GM18868 (cell line): ENCODE data around the gene STX1B.

Experiments used
- ATAC-seq: cut with Tn5 transposase; IDR thresholded peaks from one replicate; pipeline ENCODE4 v1.9.1; 2021; ENCODE audit warnings: mild to moderate bottlenecking, moderate library complexity; ENCODE audit not compliant: unreplicated experiment

Gene STX1B

DNA sequence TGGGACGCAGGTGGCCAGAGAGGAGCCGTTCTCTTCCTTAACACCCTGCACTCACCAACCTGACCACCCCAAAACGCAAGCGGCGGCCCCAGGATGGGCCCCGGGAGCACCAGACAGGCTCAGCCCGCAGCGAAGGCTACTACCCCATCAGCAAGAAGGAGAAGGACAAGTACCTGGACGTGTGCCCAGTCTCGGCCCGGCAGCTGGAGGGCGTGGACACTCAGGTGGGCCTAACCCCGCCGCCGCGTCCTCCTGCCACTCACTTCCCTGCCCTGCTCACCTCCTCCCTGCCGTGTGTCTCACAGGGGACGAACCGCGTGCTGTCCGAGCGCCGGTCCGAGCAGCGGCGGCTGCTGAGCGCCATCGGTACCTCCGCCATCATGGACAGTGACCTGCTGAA, 30.0 kb downstream of the STX1B start:
- ATAC-seq: no peak

DNA sequence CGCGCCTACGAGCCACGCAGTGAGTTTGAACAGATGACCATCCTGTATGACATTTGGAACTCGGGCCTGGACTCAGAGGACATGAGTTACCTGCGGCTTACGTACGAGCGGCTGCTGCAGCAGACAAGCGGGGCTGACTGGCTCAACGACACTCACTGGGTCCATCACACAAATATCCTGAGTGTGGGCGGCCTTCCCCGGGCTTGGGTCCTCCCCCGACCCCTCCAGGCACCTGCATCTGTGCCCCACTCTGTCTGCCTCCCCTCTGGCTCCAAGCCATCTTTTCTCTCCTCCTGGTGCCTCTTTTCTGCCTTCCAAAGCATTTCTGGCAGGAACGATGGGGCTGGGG, 30.4 kb downstream of the STX1B start:
- ATAC-seq: no peak

DNA sequence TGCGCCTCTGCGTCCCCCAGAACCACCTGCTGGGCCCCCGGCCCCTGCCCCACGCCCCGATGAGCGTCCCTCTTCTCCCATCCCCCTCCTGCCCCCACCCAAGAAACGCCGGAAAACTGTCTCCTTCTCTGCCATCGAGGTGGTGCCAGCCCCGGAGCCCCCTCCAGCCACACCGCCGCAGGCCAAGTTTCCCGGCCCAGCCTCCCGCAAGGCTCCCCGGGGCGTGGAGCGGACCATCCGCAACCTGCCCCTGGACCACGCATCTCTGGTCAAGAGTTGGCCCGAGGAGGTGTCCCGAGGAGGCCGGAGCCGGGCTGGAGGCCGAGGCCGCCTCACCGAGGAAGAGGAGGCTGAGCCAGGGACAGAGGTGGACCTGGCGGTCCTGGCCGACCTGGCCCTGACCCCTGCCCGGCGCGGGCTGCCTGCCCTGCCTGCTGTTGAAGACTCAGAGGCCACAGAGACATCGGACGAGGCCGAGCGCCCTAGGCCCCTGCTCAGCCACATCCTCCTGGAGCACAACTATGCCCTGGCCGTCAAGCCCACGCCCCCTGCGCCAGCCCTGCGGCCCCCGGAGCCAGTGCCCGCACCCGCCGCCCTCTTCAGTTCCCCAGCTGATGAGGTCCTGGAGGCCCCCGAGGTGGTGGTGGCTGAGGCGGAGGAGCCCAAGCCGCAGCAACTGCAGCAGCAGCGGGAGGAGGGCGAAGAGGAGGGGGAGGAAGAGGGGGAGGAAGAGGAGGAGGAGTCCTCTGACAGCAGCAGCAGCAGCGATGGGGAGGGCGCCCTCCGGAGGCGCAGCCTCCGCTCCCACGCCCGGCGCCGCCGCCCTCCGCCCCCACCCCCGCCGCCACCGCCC, 31.0 kb downstream of the STX1B start:
- no peak for ATAC-seq

DNA sequence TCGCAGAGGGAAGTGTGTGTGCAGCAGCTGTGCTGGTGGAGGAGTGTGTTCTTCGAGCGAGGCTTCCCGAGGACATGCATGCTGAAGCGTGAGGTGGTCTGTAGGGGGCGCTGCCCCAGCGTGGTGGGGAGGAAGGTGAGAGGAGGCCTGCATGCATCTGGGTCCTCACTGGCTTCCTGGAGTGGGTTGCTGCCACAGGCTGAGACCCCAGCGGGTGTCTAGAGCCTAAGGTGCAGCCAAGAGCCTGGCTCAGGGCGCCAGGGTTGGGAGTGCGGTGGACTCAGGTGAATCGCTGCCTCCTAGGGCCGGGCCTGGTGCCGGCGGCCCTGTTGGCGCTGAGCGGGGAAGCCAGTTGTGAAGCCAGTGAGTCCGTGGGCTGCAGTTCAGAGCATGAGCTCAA, 32.9 kb downstream of the STX1B start:
- no peak for ATAC-seq

DNA sequence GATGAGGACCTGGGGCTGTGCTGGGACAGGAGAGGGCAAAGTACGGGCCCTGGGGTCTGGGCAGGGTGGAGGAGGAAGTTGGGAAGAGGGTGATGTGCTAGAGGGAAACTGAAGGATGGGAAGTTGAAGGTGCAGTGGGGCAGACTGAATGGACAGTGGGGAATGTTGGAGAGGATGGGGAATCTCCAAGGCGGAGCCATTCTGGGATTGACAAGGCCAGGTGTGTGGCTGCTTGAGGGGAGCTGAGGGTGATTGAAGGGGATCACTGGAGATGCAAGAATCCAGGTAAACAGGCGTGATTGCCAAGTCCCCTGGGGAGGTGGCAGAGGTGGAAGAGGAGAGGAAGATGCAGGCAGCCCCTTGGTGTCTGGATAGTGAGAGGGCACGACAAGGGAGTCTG, 34.0 kb downstream of the STX1B start:
- no peak for ATAC-seq

DNA sequence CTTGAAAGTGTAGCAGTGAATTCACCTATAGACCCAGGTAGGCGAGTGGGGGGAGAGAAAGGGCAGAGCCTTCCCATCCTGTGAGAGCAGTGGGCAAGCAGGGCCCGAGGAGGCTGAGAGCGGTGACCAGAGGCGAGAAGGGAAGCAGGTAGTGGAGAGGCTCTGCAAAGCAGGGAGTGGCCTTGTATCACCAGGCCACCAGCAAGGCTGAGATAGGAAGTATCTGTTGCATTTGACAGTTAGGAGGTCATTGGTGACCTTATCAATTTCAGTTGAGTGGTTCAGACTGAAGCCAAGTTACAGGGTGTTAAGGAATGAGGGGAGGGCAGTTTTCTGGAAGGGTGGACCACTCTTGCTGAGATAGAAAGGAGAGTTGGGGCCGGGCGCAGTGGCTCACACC, 36.1 kb downstream of the STX1B start:
- no peak for ATAC-seq

DNA sequence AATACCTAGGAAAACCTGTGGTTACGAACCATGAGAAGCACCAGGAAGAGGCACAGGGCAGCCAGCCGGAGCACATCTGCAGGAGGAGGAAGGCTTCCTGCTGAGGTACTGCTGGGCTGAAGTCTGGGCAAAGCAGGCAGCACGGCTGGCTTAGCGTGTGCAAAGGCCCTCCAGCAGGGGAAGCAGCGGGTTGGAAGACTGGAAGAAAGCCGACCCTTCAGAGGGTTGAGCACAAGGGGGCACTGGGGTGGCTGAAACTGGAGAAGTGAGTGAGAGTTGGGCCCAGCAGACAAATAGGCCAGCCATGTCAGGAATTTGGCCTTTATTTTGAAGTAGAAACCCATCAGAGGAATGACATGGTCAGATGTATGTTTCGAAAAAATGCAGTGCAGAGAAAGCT, 37.6 kb downstream of the STX1B start:
- ATAC-seq: no peak

DNA sequence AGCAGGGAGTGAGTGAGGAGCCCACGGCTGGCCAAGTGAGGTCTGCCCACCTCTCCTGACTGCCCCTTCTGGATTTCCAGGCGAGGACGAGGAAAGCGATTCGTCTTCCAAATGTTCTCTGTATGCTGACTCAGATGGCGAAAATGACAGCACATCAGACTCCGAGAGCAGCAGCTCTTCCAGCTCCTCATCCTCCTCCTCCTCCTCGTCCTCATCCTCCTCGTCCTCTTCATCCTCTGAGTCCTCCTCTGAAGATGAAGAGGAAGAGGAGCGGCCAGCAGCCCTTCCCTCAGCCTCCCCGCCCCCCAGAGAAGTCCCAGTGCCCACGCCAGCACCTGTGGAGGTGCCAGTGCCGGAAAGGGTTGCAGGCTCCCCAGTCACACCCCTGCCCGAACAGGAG, 39.1 kb downstream of the STX1B start:
- ATAC-seq: no peak

DNA sequence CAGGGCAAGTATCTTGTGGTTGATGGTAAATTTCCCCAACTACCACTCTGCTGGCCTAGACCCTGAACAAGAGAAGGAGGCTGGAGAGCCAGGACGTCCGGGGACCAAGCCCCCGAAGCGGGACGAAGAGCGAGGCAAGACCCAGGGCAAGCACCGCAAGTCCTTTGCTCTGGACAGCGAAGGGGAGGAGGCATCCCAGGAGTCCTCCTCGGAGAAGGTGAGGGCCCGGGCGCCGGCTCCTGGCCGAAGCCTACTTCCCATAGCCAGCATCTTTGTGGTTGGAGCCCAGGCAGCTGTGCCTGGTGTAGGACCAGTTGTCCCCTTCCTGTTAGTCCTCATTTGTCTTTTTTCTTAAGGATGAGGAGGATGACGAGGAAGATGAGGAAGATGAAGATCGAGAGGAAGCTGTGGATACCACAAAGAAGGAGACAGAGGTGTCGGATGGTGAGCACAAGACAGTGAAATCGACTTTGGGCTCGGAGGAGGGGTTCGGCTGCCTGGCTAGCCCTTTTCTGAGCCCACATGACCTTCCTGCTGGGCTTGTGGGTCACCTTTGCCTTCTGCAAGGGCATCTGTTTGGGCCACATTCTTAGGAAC, 41.1 kb downstream of the STX1B start:
- no peak for ATAC-seq

DNA sequence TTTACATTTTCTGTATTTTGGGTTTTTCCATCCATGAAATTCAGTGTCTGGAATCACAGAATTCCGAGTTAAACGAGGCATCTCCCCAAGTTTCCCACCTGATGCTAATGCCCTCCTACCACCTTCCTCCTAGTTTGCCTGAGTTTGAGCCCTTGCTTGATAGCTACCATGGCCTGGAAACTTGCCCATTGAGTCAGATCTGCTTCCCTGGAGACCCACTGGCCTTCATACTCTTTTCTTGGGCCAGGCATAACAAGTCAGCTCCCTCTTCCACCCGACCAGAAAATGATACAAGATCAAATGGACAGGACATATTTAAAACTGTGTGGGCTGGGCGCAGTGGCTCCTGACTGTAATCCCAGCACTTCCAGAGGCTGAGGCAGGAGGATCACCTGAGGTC, 42.6 kb downstream of the STX1B start:
- no peak for ATAC-seq

DNA sequence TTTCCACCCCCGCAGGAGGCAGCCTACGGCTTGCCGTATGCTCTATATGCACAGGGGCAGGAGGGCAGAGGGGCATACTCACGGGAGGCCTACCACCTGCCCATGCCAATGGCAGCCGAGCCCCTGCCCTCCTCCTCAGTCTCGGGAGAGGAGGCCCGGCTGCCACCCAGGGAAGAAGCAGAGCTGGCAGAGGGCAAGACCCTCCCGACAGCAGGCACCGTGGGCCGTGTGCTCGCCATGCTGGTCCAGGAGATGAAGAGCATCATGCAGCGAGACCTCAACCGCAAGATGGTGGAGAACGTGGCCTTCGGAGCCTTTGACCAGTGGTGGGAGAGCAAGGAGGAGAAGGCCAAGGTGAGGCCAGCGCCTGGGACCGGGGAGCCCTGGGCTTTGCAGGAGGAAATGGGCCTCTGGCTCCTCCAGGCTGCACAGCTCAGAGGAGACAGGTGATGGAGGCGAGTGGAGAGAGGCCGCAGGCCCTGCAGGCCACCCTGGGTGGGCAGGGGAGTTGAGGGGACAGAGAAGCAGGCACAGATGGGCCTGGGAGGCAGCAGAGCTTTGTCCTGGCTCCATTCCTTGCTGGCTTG, 44.3 kb downstream of the STX1B start:
- no peak for ATAC-seq

DNA sequence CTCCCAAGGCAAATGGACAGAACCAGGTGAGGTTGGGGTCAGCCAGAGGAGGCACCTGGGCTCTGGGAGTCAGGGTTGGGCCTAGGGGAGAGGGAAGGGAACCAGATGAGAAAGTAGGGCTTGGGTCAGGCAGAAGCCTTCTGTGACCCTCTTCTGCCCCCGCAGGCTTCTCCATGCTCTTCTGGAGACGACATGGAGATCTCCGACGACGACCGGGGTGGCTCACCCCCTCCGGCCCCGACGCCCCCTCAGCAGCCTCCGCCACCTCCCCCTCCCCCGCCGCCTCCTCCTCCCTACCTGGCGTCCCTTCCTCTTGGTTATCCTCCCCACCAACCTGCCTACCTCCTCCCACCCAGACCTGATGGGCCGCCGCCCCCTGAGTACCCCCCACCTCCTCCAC, 45.0 kb downstream of the STX1B start:
- no peak for ATAC-seq

DNA sequence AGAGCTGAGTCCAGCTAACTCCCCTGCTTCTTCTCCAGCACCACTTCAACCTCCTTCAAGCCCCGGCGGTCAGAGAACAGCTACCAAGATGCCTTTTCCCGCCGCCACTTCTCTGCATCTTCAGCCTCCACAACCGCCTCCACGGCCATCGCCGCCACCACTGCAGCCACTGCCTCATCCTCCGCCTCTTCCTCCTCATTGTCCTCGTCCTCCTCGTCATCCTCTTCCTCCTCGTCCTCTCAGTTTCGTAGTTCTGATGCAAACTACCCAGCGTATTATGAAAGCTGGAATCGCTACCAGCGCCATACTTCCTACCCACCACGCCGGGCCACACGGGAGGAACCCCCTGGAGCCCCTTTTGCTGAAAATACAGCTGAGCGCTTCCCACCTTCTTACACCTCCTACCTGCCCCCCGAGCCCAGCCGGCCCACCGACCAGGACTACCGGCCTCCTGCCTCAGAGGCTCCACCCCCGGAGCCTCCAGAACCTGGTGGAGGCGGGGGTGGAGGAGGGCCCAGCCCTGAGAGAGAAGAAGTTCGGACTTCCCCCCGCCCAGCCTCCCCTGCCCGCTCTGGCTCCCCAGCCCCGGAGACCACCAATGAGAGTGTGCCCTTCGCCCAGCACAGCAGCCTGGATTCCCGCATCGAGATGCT, 45.7 kb downstream of the STX1B start:
- ATAC-seq: no peak

DNA sequence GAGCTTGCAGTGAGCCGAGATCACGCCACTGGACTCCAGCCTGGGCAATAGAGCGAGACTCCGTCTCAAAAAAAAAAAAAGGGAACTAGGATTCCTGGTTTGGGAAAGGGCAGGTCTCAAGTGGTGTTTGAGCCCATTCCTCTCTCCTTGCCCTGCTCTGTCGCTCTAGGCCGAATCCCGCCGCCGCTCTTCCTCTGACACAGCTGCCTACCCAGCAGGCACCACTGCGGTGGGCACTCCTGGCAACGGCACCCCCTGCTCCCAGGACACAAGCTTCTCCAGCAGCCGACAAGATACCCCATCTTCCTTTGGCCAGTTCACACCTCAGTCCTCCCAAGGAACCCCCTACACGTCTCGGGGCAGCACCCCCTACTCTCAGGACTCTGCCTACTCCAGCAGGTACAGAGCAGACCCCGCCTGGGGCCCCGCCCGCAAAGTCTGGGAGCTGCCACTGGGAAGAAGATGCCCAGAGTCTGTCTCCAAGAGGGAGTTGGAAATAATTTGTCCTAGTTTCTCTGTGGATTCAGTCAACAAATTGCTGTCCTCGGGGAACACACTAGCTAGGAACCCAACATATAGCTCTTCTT, 46.4 kb downstream of the STX1B start:
- ATAC-seq: no peak

DNA sequence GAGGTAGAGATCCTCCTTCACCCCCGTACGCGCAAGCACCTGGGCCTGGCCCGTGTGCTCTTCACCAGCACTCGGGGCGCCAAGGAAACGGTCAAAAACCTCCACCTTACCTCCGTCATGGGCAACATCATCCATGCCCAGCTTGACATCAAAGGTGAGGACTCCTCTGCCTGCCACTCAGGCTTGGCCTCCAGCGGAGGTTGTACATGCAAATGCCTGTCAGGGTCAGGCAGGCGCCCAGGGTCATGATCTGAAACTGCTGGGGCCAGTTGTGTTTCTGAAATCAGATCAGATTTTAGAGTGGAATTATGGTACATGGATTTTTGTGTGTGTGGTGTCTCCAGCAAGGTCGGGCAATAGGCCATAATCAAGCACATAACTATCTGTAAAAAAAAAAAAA, 49.1 kb downstream of the STX1B start:
- no peak for ATAC-seq

DNA sequence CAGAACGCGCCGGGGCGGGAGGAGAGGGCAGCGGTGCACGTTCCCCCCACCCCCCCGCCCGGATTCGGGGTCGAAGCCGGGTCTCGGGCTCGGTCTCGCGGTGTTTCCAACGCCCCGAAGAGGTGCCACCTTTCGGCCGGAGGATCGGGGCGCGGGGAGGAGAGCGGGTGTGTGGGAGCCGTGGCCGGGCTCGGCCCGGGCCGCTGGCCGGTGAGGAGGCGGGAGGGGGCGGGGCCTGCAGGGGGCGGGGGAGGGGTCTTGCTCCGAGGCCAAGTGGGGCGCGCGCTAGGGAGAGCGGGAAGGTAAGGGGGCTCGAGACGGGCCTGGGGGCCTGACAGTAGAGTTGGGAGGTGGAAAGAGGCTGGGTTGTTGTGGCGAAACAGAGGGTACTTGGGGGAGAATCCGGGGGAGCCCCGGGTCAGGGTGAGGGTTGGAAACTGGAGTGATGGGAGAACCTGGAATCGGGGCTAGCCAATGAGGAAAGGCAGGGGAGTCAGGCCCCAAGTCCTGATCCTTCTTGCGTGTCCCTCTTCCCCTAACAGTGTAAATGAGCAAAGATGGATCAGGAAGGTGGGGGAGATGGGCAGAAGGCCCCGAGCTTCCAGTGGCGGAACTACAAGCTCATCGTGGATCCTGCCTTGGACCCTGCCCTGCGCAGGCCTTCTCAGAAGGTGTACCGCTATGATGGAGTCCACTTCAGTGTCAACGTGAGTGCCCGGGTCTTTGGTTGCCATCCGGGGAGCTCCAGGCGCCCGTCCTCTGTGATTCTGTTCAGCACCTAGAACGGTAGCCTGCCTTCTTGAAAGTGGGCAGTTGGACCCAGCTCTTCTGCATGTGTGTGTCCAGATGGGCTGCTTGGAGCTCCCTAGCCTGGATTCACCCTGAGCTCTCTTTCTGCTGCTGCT, 52.0 kb downstream of the STX1B start:
- peak; percentile 29 for ATAC-seq

DNA sequence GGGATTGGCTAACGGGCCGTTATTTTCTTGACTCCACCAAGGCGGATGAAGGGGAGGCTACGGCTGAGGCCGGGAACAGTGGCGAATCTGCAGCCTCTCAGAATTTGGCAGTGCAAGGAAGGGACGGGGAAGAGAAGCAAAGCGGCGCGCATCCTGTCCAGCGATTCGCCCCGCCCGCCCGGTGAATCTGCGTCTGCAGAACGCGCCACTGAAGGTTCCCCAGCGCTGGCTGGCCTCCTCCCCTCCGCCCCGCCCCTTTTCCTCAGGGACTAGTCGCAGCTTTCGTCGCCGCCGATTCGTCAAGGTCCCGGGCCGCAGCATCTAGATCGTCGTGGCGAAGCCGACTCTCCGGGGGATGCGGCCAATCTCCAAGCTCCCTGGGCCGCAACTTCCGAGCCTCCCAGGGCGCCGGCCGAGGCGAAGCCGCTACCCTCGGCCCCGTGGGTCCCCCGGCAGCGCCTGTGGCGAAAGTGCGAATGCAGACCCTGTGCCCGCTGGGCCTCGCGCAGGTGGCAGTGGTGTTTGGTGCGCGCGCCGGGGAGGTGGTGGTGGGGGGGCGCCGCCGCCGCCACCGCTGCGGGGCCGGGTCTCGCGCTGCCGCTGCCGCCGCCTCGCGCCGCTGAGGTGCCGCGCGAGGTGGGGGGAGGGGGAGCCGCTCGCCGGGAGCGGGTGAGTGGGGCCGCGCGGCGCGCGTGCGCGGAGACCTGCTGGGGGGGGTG, 52.8 kb downstream of the STX1B start, which contains the start of gene SETD1A:
TSS of gene SETD1A (plus strand) at position 299 of the 719 bp plus-strand sequence. CDS start 978 bp downstream, outside the sequence.
- peak; percentile 71 for ATAC-seq

DNA sequence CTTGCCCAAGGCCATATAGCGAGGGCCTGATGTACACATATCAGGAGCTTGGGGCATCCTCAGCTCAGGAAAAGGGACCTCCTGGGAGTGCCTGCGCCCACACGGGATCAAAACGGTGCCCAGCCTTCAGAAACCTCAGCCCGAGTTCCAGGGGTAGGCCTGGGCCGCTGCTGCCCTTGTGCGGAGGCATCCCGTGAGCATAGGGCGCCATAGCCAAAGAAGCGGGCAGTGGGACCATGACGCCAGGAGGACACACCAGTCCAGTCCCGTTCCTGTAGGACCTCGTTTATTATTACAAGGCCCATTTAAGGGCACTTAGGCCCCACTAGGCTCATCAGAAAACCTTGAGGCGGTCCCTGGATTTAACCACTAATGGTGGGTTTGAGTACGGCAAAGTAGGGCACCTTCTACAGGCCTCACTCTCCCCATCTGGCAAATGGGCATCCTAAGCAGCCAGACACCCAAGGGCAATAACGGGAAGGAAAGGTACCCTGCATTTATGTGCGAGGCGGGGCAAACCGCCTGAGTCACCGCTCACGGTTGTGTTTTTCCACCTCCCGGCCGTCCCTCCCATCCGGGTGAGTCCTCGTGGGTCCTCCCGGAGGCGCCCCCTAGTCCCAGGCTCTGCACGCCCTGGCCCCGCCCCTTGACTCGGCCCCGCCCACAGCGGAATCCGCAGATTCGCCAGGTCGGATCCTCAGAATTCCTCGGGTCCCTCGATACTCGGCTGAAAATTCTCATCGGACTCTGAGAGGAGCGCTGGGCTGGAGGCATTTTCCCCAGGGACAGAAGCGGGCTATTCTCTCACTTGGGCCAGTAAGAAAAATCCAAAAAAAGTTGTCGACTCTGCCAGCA, 53.6 kb downstream of the STX1B start:
- ATAC-seq: peak; percentile 42

DNA sequence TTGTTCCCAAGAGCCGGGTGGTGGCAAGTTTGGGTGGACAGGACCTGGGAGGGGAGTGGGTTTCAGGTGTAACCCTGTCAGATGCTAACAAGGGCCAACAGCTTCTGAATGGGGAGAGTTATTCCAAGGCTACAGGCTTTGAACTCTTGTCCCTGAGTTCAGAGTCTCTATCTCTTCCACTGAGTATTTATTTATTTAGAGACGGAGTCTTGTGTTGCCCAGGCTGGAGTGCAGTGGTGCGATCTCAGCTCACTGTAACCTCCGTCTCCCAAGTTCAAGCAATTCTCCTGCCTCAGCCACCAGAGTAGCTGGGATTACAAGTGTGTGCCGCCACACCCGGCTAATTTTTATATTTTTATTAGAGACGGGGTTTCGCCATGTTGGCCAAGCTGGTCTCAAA, 55.4 kb downstream of the STX1B start:
- no peak for ATAC-seq
